HEK293 (cell line): Measurements from ENCODE around the gene RPRD1B.

Experiments
- KLF10 ChIP-seq: fragments of 450-650 bp; IDR thresholded peaks from 2 replicates; pipeline ENCODE4 v1.5.1; 2018; ENCODE audit warnings: missing biosample characterization, mild to moderate bottlenecking, missing genetic modification characterization
- KLF16 ChIP-seq: fragments of 450-650 bp; formaldehyde crosslinking; IDR thresholded peaks from 2 replicates; pipeline ENCODE4 v1.5.1; 2017; ENCODE audit warnings: missing biosample characterization, missing genetic modification characterization
- MYNN ChIP-seq: fragments of 450-650 bp; formaldehyde crosslinking; IDR thresholded peaks from 2 replicates; pipeline ENCODE4 v1.5.1; 2016; ENCODE audit warnings: missing biosample characterization, missing genetic modification characterization, borderline replicate concordance
- RBAK ChIP-seq: fragments of 450-650 bp; formaldehyde crosslinking; IDR thresholded peaks from 2 replicates; pipeline ENCODE4 v1.5.1; 2016; ENCODE audit warnings: missing biosample characterization, missing genetic modification characterization
- YY1 ChIP-seq: fragments of 450-650 bp; formaldehyde crosslinking; IDR thresholded peaks from 2 replicates; pipeline ENCODE4 v1.5.1; 2018; ENCODE audit warnings: missing biosample characterization, missing genetic modification characterization
- ZBTB1 ChIP-seq: fragments of 450-650 bp; formaldehyde crosslinking; IDR thresholded peaks from 2 replicates; pipeline ENCODE4 v1.5.1; 2016; ENCODE audit warnings: missing biosample characterization, missing genetic modification characterization
- ZNF140 ChIP-seq: fragments of 450-650 bp; formaldehyde crosslinking; IDR thresholded peaks from 2 replicates; pipeline ENCODE4 v1.5.1; 2016; ENCODE audit warnings: missing biosample characterization, missing genetic modification characterization
- ZNF157 ChIP-seq: fragments of 450-650 bp; formaldehyde crosslinking; IDR thresholded peaks from 2 replicates; pipeline ENCODE4 v1.5.1; 2016; ENCODE audit warnings: missing biosample characterization, missing genetic modification characterization
- ZNF16 ChIP-seq: fragments of 450-650 bp; formaldehyde crosslinking; IDR thresholded peaks from 2 replicates; pipeline ENCODE4 v1.5.1; 2016; ENCODE audit warnings: low read depth, missing biosample characterization, missing genetic modification characterization
- ZNF211 ChIP-seq: fragments of 450-650 bp; formaldehyde crosslinking; IDR thresholded peaks from 2 replicates; pipeline ENCODE4 v1.5.1; 2016; ENCODE audit warnings: low read depth, missing biosample characterization, missing genetic modification characterization
- ZNF24 ChIP-seq: fragments of 450-650 bp; formaldehyde crosslinking; IDR thresholded peaks from 2 replicates; pipeline ENCODE4 v1.5.1; 2016; ENCODE audit warnings: missing biosample characterization, missing genetic modification characterization
- ZNF302 ChIP-seq: fragments of 450-650 bp; formaldehyde crosslinking; IDR thresholded peaks from 2 replicates; pipeline ENCODE4 v1.5.1; 2016; ENCODE audit warnings: missing biosample characterization, missing genetic modification characterization, low read depth
- ZNF324 ChIP-seq: fragments of 450-650 bp; formaldehyde crosslinking; IDR thresholded peaks from 2 replicates; pipeline ENCODE4 v1.5.1; 2016; ENCODE audit warnings: missing biosample characterization, missing genetic modification characterization
- ZNF354C ChIP-seq: fragments of 450-650 bp; formaldehyde crosslinking; IDR thresholded peaks from 2 replicates; pipeline ENCODE4 v1.5.1; 2016; ENCODE audit warnings: missing biosample characterization, missing genetic modification characterization, low read depth, borderline replicate concordance
- ZNF366 ChIP-seq: fragments of 450-650 bp; formaldehyde crosslinking; conservative IDR thresholded peaks from 2 replicates; pipeline ENCODE4 v1.5.1; 2016; ENCODE audit warnings: missing biosample characterization, missing genetic modification characterization
- ZNF426 ChIP-seq: fragments of 450-650 bp; formaldehyde crosslinking; IDR thresholded peaks from 2 replicates; pipeline ENCODE4 v1.5.1; 2017; ENCODE audit warnings: missing biosample characterization, missing genetic modification characterization, mild to moderate bottlenecking, inconsistent platforms, moderate library complexity
- ZNF433 ChIP-seq: fragments of 450-650 bp; formaldehyde crosslinking; IDR thresholded peaks from 2 replicates; pipeline ENCODE4 v1.5.1; 2016; ENCODE audit warnings: missing biosample characterization, missing genetic modification characterization, low read depth
- ZNF48 ChIP-seq: fragments of 450-650 bp; formaldehyde crosslinking; IDR thresholded peaks from 2 replicates; pipeline ENCODE4 v1.5.1; 2016; ENCODE audit warnings: missing biosample characterization, missing genetic modification characterization
- ZNF501 ChIP-seq: fragments of 450-650 bp; formaldehyde crosslinking; IDR thresholded peaks from 2 replicates; pipeline ENCODE4 v1.5.1; 2016; ENCODE audit warnings: missing biosample characterization, missing genetic modification characterization
- ZNF555 ChIP-seq: fragments of 450-650 bp; formaldehyde crosslinking; conservative IDR thresholded peaks from 2 replicates; pipeline ENCODE4 v1.5.1; 2017; ENCODE audit warnings: missing biosample characterization, mild to moderate bottlenecking, missing genetic modification characterization, inconsistent platforms
- ZNF561 ChIP-seq: fragments of 450-650 bp; IDR thresholded peaks from 2 replicates; pipeline ENCODE4 v1.5.1; 2018; ENCODE audit warnings: missing biosample characterization, missing genetic modification characterization, borderline replicate concordance
- ZNF600 ChIP-seq: fragments of 450-650 bp; formaldehyde crosslinking; IDR thresholded peaks from 2 replicates; pipeline ENCODE4 v1.5.1; 2016; ENCODE audit warnings: missing biosample characterization, missing genetic modification characterization
- ZNF610 ChIP-seq: fragments of 450-650 bp; formaldehyde crosslinking; IDR thresholded peaks from 2 replicates; pipeline ENCODE4 v1.5.1; 2016; ENCODE audit warnings: missing biosample characterization, missing genetic modification characterization, borderline replicate concordance
- ZNF660 ChIP-seq: fragments of 450-650 bp; IDR thresholded peaks from 2 replicates; pipeline ENCODE4 v1.5.1; 2018; ENCODE audit warnings: missing biosample characterization, mild to moderate bottlenecking, missing genetic modification characterization
- ZNF677 ChIP-seq: fragments of 450-650 bp; IDR thresholded peaks from 2 replicates; pipeline ENCODE4 v1.5.0; 2018; ENCODE audit warnings: missing biosample characterization, mild to moderate bottlenecking, missing genetic modification characterization, moderate library complexity
- ZNF701 ChIP-seq: fragments of 450-650 bp; formaldehyde crosslinking; IDR thresholded peaks from 2 replicates; pipeline ENCODE4 v1.5.1; 2016; ENCODE audit warnings: missing biosample characterization, missing genetic modification characterization
- ZSCAN23 ChIP-seq: fragments of 450-650 bp; formaldehyde crosslinking; IDR thresholded peaks from 2 replicates; pipeline ENCODE4 v1.5.1; 2016; ENCODE audit warnings: missing biosample characterization, missing genetic modification characterization
- TF ChIP-seq, protein P1 (sequence below): fragments of 450-650 bp; formaldehyde crosslinking; IDR thresholded peaks from 2 replicates; pipeline ENCODE4 v1.5.1; 2016; ENCODE audit warnings: missing biosample characterization, missing genetic modification characterization, low read depth
- TF ChIP-seq, protein P2 (sequence below): fragments of 450-650 bp; formaldehyde crosslinking; IDR thresholded peaks from 2 replicates; pipeline ENCODE4 v1.5.1; 2017; ENCODE audit warnings: missing biosample characterization, missing genetic modification characterization
- TF ChIP-seq, protein P3 (sequence below): fragments of 450-650 bp; formaldehyde crosslinking; IDR thresholded peaks from 2 replicates; pipeline ENCODE4 v1.5.1; 2016; ENCODE audit warnings: missing biosample characterization, missing genetic modification characterization
- TF ChIP-seq, protein P4 (sequence below): fragments of 450-650 bp; formaldehyde crosslinking; IDR thresholded peaks from 2 replicates; pipeline ENCODE4 v1.5.0; 2017; ENCODE audit warnings: missing biosample characterization, missing genetic modification characterization, borderline replicate concordance
- TF ChIP-seq, protein P5 (sequence below): fragments of 450-650 bp; formaldehyde crosslinking; IDR thresholded peaks from 2 replicates; pipeline ENCODE4 v1.5.1; 2016; ENCODE audit warnings: missing biosample characterization, missing genetic modification characterization

RPRD1B gene

DNA sequence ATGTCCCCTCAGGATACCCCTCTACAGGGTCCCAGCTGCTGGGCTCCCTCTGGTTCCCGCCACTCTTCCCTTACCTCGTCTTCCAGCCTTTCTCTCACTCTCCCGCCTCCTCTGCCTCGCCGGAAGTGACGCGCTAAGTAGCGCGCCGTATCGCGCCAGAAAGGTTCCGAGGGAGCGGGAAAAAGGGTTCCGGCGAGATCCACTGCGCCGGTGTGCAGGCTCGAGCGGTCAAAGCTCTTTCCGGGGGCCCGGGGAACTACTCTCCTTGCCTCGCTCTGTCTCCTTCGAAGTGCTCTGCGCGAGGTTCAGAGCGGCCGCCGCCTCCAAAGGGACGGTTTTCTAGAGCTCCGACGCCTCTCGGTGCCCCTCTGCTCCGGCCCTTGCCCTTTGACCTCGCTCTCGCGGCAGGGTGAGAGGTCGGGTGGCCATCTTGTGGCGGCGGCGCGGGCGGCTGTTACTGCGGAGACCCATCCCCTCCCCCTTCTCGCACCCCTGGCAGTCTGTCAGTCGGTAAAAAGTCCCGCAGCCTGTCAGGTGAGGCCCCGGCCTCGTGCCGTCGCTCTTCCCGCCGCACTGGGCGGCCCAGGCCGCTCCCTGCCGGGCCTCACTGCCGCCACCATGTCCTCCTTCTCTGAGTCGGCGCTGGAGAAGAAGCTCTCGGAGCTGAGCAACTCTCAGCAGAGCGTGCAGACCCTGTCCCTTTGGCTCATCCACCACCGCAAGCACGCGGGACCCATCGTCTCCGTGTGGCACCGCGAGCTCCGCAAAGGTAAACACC, at the start of gene RPRD1B, which contains the start of gene TTI1 (continued):
- TF ChIP-seq ZNF366 (tag by site-specific recombination) = peak; percentile 92
- TF ChIP-seq ZNF701 (tag by site-specific recombination) = no peak
- TF ChIP-seq, protein P1, sequence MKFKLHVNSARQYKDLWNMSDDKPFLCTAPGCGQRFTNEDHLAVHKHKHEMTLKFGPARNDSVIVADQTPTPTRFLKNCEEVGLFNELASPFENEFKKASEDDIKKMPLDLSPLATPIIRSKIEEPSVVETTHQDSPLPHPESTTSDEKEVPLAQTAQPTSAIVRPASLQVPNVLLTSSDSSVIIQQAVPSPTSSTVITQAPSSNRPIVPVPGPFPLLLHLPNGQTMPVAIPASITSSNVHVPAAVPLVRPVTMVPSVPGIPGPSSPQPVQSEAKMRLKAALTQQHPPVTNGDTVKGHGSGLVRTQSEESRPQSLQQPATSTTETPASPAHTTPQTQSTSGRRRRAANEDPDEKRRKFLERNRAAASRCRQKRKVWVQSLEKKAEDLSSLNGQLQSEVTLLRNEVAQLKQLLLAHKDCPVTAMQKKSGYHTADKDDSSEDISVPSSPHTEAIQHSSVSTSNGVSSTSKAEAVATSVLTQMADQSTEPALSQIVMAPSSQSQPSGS (tag by site-specific recombination) = no peak
- TF ChIP-seq ZNF48 = no peak
- TF ChIP-seq MYNN (tag by site-specific recombination) = no peak
- 0 out of 2 replicates have a peak, but pooled peaks have one; percentile 25 for TF ChIP-seq ZNF610 (tag by site-specific recombination)
- TF ChIP-seq ZNF501 (tag by site-specific recombination) = 0 out of 2 replicates have a peak, but pooled peaks have one; percentile 27
- TF ChIP-seq ZNF354C (tag by site-specific recombination) = no peak
- no peak for TF ChIP-seq ZNF302 (tag by site-specific recombination)
- TF ChIP-seq, protein P2, sequence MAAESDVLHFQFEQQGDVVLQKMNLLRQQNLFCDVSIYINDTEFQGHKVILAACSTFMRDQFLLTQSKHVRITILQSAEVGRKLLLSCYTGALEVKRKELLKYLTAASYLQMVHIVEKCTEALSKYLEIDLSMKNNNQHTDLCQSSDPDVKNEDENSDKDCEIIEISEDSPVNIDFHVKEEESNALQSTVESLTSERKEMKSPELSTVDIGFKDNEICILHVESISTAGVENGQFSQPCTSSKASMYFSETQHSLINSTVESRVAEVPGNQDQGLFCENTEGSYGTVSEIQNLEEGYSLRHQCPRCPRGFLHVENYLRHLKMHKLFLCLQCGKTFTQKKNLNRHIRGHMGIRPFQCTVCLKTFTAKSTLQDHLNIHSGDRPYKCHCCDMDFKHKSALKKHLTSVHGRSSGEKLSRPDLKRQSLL (tag by site-specific recombination) = peak; percentile 28; the same call in 1 of the 2 replicates
- no peak for TF ChIP-seq KLF10 (tag by site-specific recombination)
- no peak for TF ChIP-seq ZNF433
- peak; percentile 79; the same call in 1 of the 2 replicates for TF ChIP-seq ZNF561
- TF ChIP-seq, protein P3, sequence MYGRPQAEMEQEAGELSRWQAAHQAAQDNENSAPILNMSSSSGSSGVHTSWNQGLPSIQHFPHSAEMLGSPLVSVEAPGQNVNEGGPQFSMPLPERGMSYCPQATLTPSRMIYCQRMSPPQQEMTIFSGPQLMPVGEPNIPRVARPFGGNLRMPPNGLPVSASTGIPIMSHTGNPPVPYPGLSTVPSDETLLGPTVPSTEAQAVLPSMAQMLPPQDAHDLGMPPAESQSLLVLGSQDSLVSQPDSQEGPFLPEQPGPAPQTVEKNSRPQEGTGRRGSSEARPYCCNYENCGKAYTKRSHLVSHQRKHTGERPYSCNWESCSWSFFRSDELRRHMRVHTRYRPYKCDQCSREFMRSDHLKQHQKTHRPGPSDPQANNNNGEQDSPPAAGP (tag by site-specific recombination) = peak; percentile 58; the same call in 1 of the 2 replicates
- peak; percentile 95 for TF ChIP-seq YY1 (tag by site-specific recombination)
- TF ChIP-seq KLF16 (tag by site-specific recombination) = peak; percentile 67
- TF ChIP-seq ZNF211 (tag by site-specific recombination) = no peak
- no peak for TF ChIP-seq ZNF157 (tag by site-specific recombination)
- TF ChIP-seq ZNF555 (tag by site-specific recombination) = no peak
- no peak for TF ChIP-seq ZNF660 (tag by site-specific recombination)
- TF ChIP-seq ZSCAN23 (tag by site-specific recombination) = no peak
- TF ChIP-seq ZNF324 (tag by site-specific recombination) = no peak
- TF ChIP-seq, protein P4, sequence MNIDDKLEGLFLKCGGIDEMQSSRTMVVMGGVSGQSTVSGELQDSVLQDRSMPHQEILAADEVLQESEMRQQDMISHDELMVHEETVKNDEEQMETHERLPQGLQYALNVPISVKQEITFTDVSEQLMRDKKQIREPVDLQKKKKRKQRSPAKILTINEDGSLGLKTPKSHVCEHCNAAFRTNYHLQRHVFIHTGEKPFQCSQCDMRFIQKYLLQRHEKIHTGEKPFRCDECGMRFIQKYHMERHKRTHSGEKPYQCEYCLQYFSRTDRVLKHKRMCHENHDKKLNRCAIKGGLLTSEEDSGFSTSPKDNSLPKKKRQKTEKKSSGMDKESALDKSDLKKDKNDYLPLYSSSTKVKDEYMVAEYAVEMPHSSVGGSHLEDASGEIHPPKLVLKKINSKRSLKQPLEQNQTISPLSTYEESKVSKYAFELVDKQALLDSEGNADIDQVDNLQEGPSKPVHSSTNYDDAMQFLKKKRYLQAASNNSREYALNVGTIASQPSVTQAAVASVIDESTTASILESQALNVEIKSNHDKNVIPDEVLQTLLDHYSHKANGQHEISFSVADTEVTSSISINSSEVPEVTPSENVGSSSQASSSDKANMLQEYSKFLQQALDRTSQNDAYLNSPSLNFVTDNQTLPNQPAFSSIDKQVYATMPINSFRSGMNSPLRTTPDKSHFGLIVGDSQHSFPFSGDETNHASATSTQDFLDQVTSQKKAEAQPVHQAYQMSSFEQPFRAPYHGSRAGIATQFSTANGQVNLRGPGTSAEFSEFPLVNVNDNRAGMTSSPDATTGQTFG (tag by site-specific recombination) = no peak
- no peak for TF ChIP-seq ZNF677 (tag by site-specific recombination)
- no peak for TF ChIP-seq ZNF426 (tag by site-specific recombination)
- TF ChIP-seq, protein P5, sequence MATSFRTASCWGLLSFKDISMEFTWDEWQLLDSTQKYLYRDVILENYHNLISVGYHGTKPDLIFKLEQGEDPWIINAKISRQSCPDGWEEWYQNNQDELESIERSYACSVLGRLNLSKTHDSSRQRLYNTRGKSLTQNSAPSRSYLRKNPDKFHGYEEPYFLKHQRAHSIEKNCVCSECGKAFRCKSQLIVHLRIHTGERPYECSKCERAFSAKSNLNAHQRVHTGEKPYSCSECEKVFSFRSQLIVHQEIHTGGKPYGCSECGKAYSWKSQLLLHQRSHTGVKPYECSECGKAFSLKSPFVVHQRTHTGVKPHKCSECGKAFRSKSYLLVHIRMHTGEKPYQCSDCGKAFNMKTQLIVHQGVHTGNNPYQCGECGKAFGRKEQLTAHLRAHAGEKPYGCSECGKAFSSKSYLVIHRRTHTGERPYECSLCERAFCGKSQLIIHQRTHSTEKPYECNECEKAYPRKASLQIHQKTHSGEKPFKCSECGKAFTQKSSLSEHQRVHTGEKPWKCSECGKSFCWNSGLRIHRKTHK (tag by site-specific recombination) = no peak
- TF ChIP-seq RBAK (tag by site-specific recombination) = no peak
- TF ChIP-seq ZNF24 = no peak
- no peak for TF ChIP-seq ZBTB1 (tag by site-specific recombination)
- no peak for TF ChIP-seq ZNF16
- no peak for TF ChIP-seq ZNF140 (tag by site-specific recombination)
- no peak for TF ChIP-seq ZNF600
